Activated T-cell treated with anti-CD3 and anti-CD28 coated beads, Interleukin-2, amount 50 U/mL, for 4 hours (primary cell): ENCODE measurements around the gene SMR3B. TPM values are rescaled to one million over a fixed set of nuclear protein-coding genes. Genes with fewer than 3 reads are reported as not detected.

Experiments
- ATAC-seq, 2 donors: fragments of 200-7000 bp; cut with Tn5 transposase; one replicate each; pipeline ENCODE4 v1.10.0; 2021
- DNase-seq: peaks from one replicate; pipeline ENCODE4 v3.0.0-alpha.2; 2020
- H3K27me3 Mint-ChIP-seq: one replicate; pipeline ENCODE4 v1.8.0; 2021; ENCODE audit warnings: low read depth, mixed read lengths
- H3K36me3 Mint-ChIP-seq: one replicate; pipeline ENCODE4 v1.8.0; 2022; ENCODE audit warnings: mixed read lengths; ENCODE audit not compliant: insufficient read depth
- H3K4me1 Mint-ChIP-seq: one replicate; pipeline ENCODE4 v1.8.0; 2021; ENCODE audit warnings: low read depth, mixed read lengths
- H3K4me3 Mint-ChIP-seq: one replicate; pipeline ENCODE4 v1.8.0; 2021; ENCODE audit warnings: mild to moderate bottlenecking, moderate library complexity, mixed read lengths
- H3K9me3 Mint-ChIP-seq: one replicate; pipeline ENCODE4 v1.8.0; 2021; ENCODE audit warnings: mixed read lengths
- total RNA-seq, 3 donors: library from RNA; stranded (reverse); gene quantifications; one replicate each; pipeline ENCODE4 v1.2.1, GENCODE V29; 2021

SMR3B gene
- total RNA-seq, 3 donors from 2014 or later, result not detected

GRCh38 chr4:70399319-70399718 is 16.4 kb downstream of the SMR3B start:
- no peaks in the 10 kb centered on the region for H3K4me1 Mint-ChIP-seq
- ATAC-seq, result no peak
- H3K36me3 Mint-ChIP-seq, result no peaks in the 10 kb centered on the region
- no peaks in the 10 kb centered on the region for H3K9me3 Mint-ChIP-seq
- DNase-seq, result no peak
- peaks cover 2% of the 10 kb centered on the region for H3K27me3 Mint-ChIP-seq
- no peak overlapping the region for H3K4me3 Mint-ChIP-seq

GRCh38 chr4:70402762-70403161 is 19.8 kb downstream of the SMR3B start:
- peaks cover 2% of the 10 kb centered on the region for H3K27me3 Mint-ChIP-seq
- no peaks in the 10 kb centered on the region for H3K4me1 Mint-ChIP-seq
- no peak overlapping the region for H3K4me3 Mint-ChIP-seq
- H3K36me3 Mint-ChIP-seq, result no peaks in the 10 kb centered on the region
- ATAC-seq, result no peak
- no peak for DNase-seq
- H3K9me3 Mint-ChIP-seq, result no peaks in the 10 kb centered on the region

GRCh38 chr4:70405765-70406164 is 22.8 kb downstream of the SMR3B start:
- no peaks in the 10 kb centered on the region for H3K4me1 Mint-ChIP-seq
- no peak overlapping the region for H3K4me3 Mint-ChIP-seq
- no peaks in the 10 kb centered on the region for H3K36me3 Mint-ChIP-seq
- peaks cover 2% of the 10 kb centered on the region for H3K27me3 Mint-ChIP-seq
- DNase-seq, result no peak
- no peak for ATAC-seq
- no peaks in the 10 kb centered on the region for H3K9me3 Mint-ChIP-seq

- Mint-ChIP-seq H3K9me3 (no peaks in the 10 kb centered on the region), H3K4me3 (no peak overlapping the region), H3K36me3 (no peaks in the 10 kb centered on the region), H3K27me3 (peaks cover 2% of the 10 kb centered on the region), H3K4me1 (no peaks in the 10 kb centered on the region)
- no peak for ATAC-seq
- no peak for DNase-seq
Observed at GRCh38 chr4:70425306-70425705, 42.4 kb downstream of the SMR3B start.

GRCh38 chr4:70426789-70427188 is 43.9 kb downstream of the SMR3B start:
- DNase-seq (no peak), ATAC-seq (no peak)
- Mint-ChIP-seq H3K4me3 (no peak overlapping the region), H3K4me1 (no peaks in the 10 kb centered on the region), H3K27me3 (peaks cover 2% of the 10 kb centered on the region), H3K9me3 (no peaks in the 10 kb centered on the region), H3K36me3 (no peaks in the 10 kb centered on the region)

GRCh38 chr4:70437197-70437596 is 54.3 kb downstream of the SMR3B start:
- DNase-seq, result no peak
- H3K27me3 Mint-ChIP-seq, result peaks cover 8% of the 10 kb centered on the region

More at GRCh38 chr4:70437197-70437596, 54.3 kb downstream of the SMR3B start:
- H3K4me1 Mint-ChIP-seq, result no peaks in the 10 kb centered on the region
- ATAC-seq, result no peak
- no peak overlapping the region for H3K4me3 Mint-ChIP-seq
- no peaks in the 10 kb centered on the region for H3K36me3 Mint-ChIP-seq
- H3K9me3 Mint-ChIP-seq, result no peaks in the 10 kb centered on the region

Other genes with a start within 250 kb of the SMR3B start
- gene PRR27, start 228.9 kb upstream of the SMR3B start, total RNA-seq, result not detected
- not detected for gene ODAM, start 187.4 kb upstream of the SMR3B start, total RNA-seq
- gene FDCSP, start 157.0 kb upstream of the SMR3B start, total RNA-seq, result not detected
- gene CSN3, start 140.5 kb upstream of the SMR3B start, total RNA-seq, result not detected
- gene CABS1, start 48.1 kb upstream of the SMR3B start, total RNA-seq, result not detected
- gene SMR3A, start 22.4 kb upstream of the SMR3B start, total RNA-seq, result not detected
- not detected for gene OPRPN, start 14.8 kb downstream of the SMR3B start, total RNA-seq
- not detected for gene MUC7, start 89.1 kb downstream of the SMR3B start, total RNA-seq
- not detected for gene AMTN, start 135.4 kb downstream of the SMR3B start, total RNA-seq
- gene AMBN, start 209.1 kb downstream of the SMR3B start, total RNA-seq, result not detected
- gene ENAM, start 245.6 kb downstream of the SMR3B start, total RNA-seq, result not detected